HG03139 (cell line): ENCODE results near the gene CDK15.
"Not testable (repeated sequence)": the region's sequence is repeated elsewhere in the genome, so short reads cannot be mapped to it uniquely, and the experiment has no call there.

Experiments
- ATAC-seq: cut with Tn5 transposase; IDR thresholded peaks from one replicate; pipeline ENCODE4 v1.9.1; 2021; ENCODE audit not compliant: unreplicated experiment

CDK15 gene

GRCh38 chr2:201789395-201789794, 16.9 kb upstream of the CDK15 start:
- ATAC-seq: no peak

GRCh38 chr2:201790291-201790690, 16.0 kb upstream of the CDK15 start:
- ATAC-seq: no peak

- no peak for ATAC-seq
Observed at GRCh38 chr2:201790989-201791388, 15.3 kb upstream of the CDK15 start.

- no peak for ATAC-seq
Observed at GRCh38 chr2:201793631-201794030, 12.7 kb upstream of the CDK15 start.

GRCh38 chr2:201794294-201794693, 12.0 kb upstream of the CDK15 start:
- ATAC-seq: no peak

GRCh38 chr2:201795607-201796477, 10.5 kb upstream of the CDK15 start:
- ATAC-seq: no peak

GRCh38 chr2:201796478-201796865, 9.9 kb upstream of the CDK15 start:
- ATAC-seq: no peak

- no peak for ATAC-seq
Observed at GRCh38 chr2:201797175-201797840, 9.0 kb upstream of the CDK15 start.

GRCh38 chr2:201798252-201798913, 8.0 kb upstream of the CDK15 start:
- ATAC-seq: no peak

GRCh38 chr2:201798914-201799285, 7.4 kb upstream of the CDK15 start:
- ATAC-seq: not testable (repeated sequence)

GRCh38 chr2:201807452-201807999, 1.2 kb downstream of the CDK15 start:
- no peak for ATAC-seq

- no peak for ATAC-seq
Observed at GRCh38 chr2:201808027-201808426, 1.7 kb downstream of the CDK15 start.

GRCh38 chr2:201809633-201810032, 3.3 kb downstream of the CDK15 start:
- ATAC-seq: no peak

GRCh38 chr2:201810604-201811003, 4.3 kb downstream of the CDK15 start:
- ATAC-seq: not testable (repeated sequence)

- no peak for ATAC-seq
Observed at GRCh38 chr2:201813996-201814760, 7.8 kb downstream of the CDK15 start.

GRCh38 chr2:201816657-201817575, 10.6 kb downstream of the CDK15 start:
- no peak for ATAC-seq

- no peak for ATAC-seq
Observed at GRCh38 chr2:201820383-201821007, 14.2 kb downstream of the CDK15 start.

- ATAC-seq: no peak
Observed at GRCh38 chr2:201821080-201821479, 14.7 kb downstream of the CDK15 start.

- ATAC-seq: no peak
Observed at GRCh38 chr2:201824212-201824611, 17.9 kb downstream of the CDK15 start.
